ENCODE results near the gene USP2. TPM values are rescaled to one million over a fixed set of nuclear protein-coding genes. Genes with fewer than 3 reads are reported as not detected.

USP2 gene
- total and polyA plus RNA-seq, 2 of the 4 experiments (the other 2 are of a cell fraction) = 0.18 to 0.79 TPM

- peaks cover 6 to 8% of the 10 kb centered on the region in 2 experiments; a peak in 3 of 4 replicates for H3K79me1 ChIP-seq (ENCODE audit: low read depth in 1 of 2, low read length in 2 of 2)
- no peaks in the 10 kb centered on the region for H3K27me3 ChIP-seq (ENCODE audit: control insufficient read depth, insufficient read depth, low read length)
- dilution Hi-C loops (cut with HindIII; ENCODE audit: low sequenced_read_pairs, unreplicated experiment) = no loop called here
These were observed 51.3 kb downstream of the USP2 start for GRCh38 chr11:119330237-119330636.

More at GRCh38 chr11:119330237-119330636, 51.3 kb downstream of the USP2 start:
- H3K4me3 ChIP-seq (ENCODE audit: insufficient read depth, low read depth, low read length) = no peak overlapping the region
- no peak overlapping the region for H3K27ac ChIP-seq (ENCODE audit: insufficient read depth, low read length)
- BruUV-seq (replicated peaks) = no TSS peak
- H3K9ac ChIP-seq (ENCODE audit: low read depth, low read length) = no peak overlapping the region
- H3K9me1 ChIP-seq (ENCODE audit: insufficient read depth, low read length) = peaks cover 8% of the 10 kb centered on the region
- H2BK20ac ChIP-seq (ENCODE audit: low read depth, low read length) = no peak overlapping the region
- ChIA-PET POLR2A (ENCODE audit: unreplicated experiment) (no interaction called here), CTCF (no interaction called here)
- no peaks in the 10 kb centered on the region for H3K36me3 ChIP-seq (ENCODE audit: control insufficient read depth, insufficient read depth, low read length)
- no peak overlapping the region for H2AK5ac ChIP-seq (ENCODE audit: low read depth, low read length)
- TF ChIP-seq CHD1 (IDR thresholded peaks at IDR 0.05; ENCODE audit: low read depth, low read length) (no peak), BHLHE40 (IDR thresholded peaks at IDR 0.05; ENCODE audit: low read depth, low read length) (no peak), POLR2A (IDR thresholded peaks at IDR 0.05; ENCODE audit: low read depth, low read length) (no peak), MAFK (IDR thresholded peaks at IDR 0.05; ENCODE audit: low read depth, low read length) (no peak), ELK1 (IDR thresholded peaks at IDR 0.05; ENCODE audit: borderline replicate concordance, low read depth, low read length) (no peak), RAD21 (IDR thresholded peaks at IDR 0.05; ENCODE audit: low read length) (no peak), CEBPB (IDR thresholded peaks at IDR 0.05; ENCODE audit: low read depth, low read length) (no peak)
- no peak overlapping the region for H2AFZ ChIP-seq (replicated peaks; ENCODE audit: low read length, poor library complexity)
- DNase-seq (no peak), ATAC-seq (ENCODE audit: low read depth) (no peak)
- H2BK120ac ChIP-seq (ENCODE audit: low read depth, low read length) = no peak overlapping the region
- no peaks in the 10 kb centered on the region for H4K20me1 ChIP-seq (ENCODE audit: insufficient read depth, low read length)
- H2AK9ac ChIP-seq (replicated peaks; ENCODE audit: low read depth, low read length, poor library complexity) = no peak overlapping the region
- no peak overlapping the region for H4K91ac ChIP-seq (ENCODE audit: insufficient read depth, low read depth, low read length)
- H2BK5ac ChIP-seq (ENCODE audit: low read depth, low read length, poor library complexity, severe bottlenecking) = no peak overlapping the region
- H3K56ac ChIP-seq (ENCODE audit: extremely low read depth, insufficient read depth, low read length) = no peak overlapping the region
- no peak overlapping the region for H3K4me2 ChIP-seq (ENCODE audit: low read depth, low read length)
- H4K5ac ChIP-seq (ENCODE audit: low read depth, low read length) = no peak overlapping the region
- no peak overlapping the region for H3K18ac ChIP-seq (ENCODE audit: low read depth, low read length)
- H3K23ac ChIP-seq (ENCODE audit: low read depth, low read length) = no peak overlapping the region
- in situ Hi-C loops (cut with MboI; ENCODE audit: low sequenced_read_pairs) (no loop called here), intact Hi-C loops (cut with micrococcal nuclease) (no loop called here)
- no peaks in the 10 kb centered on the region for H3K9me3 ChIP-seq (ENCODE audit: control insufficient read depth, insufficient read depth, low read length)
- H3K4me1 ChIP-seq (ENCODE audit: control insufficient read depth, insufficient read depth, low read length) = peaks cover 3% of the 10 kb centered on the region; the same call in 1 of the 2 replicates
- H4K8ac ChIP-seq (ENCODE audit: low read depth in 2 of 2, low read length in 2 of 2) = no peak overlapping the region
- H3K14ac ChIP-seq (replicated peaks; ENCODE audit: low read depth, low read length) = no peak overlapping the region
- no peak overlapping the region for H2BK15ac ChIP-seq (ENCODE audit: low read depth, low read length)
- H3K4ac ChIP-seq (ENCODE audit: low read depth, low read length) = no peak overlapping the region
- no CpG with 5 or more reads among the region's 1 CpG for WGBS, 2 experiments (ENCODE audit: extremely low coverage in 2 of 2, insufficient read length in 1 of 2)

Data from IMR-90 (cell line).